Karpas-422 (cell line): ENCODE measurements around the gene POTEB. TPM values are rescaled to one million over a fixed set of nuclear protein-coding genes. Genes with fewer than 3 reads are reported as not detected.
"Not testable (repeated sequence)": the region's sequence is repeated elsewhere in the genome, so short reads cannot be mapped to it uniquely, and the experiment has no call there.

Experiments used
- DNase-seq: peaks from one replicate; pipeline ENCODE4 v3.0.0-alpha.2; 2015
- H2AFZ ChIP-seq: fragments of 200-600 bp; sonication (generic); 2 replicates; pipeline ENCODE4 v1.6.1; 2014; ENCODE audit warnings: antibody characterized with exemption, low read length, mixed read lengths
- H3K27ac ChIP-seq: fragments of 200-600 bp; sonication (generic); 2 replicates; pipeline ENCODE4 v1.5.1; 2014; ENCODE audit warnings: mild to moderate bottlenecking, low read length, moderate library complexity
- H3K27me3 ChIP-seq: fragments of 200-600 bp; sonication (generic); 2 replicates; pipeline ENCODE4 v1.6.1; 2014; ENCODE audit warnings: low read length, mixed read lengths
- H3K36me3 ChIP-seq: fragments of 200-600 bp; sonication (generic); 2 replicates; pipeline ENCODE4 v1.6.1; 2014; ENCODE audit warnings: low read length, mixed read lengths; ENCODE audit not compliant: insufficient read depth
- H3K4me1 ChIP-seq: fragments of 200-600 bp; sonication (generic); 2 replicates; pipeline ENCODE4 v1.6.1; 2014; ENCODE audit warnings: mild to moderate bottlenecking, low read length, mixed read lengths
- H3K4me2 ChIP-seq: fragments of 200-600 bp; sonication (generic); 2 replicates; pipeline ENCODE4 v1.6.1; 2014; ENCODE audit warnings: low read length, low read depth, mild to moderate bottlenecking; ENCODE audit not compliant: poor library complexity, severe bottlenecking
- H3K4me3 ChIP-seq: fragments of 200-600 bp; sonication (generic); 2 replicates; pipeline ENCODE4 v1.5.1; 2014; ENCODE audit warnings: mild to moderate bottlenecking, antibody characterized with exemption, low read length, mixed read lengths
- H3K79me2 ChIP-seq: fragments of 200-600 bp; sonication (generic); 2 replicates; pipeline ENCODE4 v1.6.1; 2014; ENCODE audit warnings: mild to moderate bottlenecking, low read length, mixed read lengths
- H3K9ac ChIP-seq: fragments of 200-600 bp; sonication (generic); 2 replicates; pipeline ENCODE4 v1.6.0; 2014; ENCODE audit warnings: low read length
- H3K9me2 ChIP-seq: fragments of 200-600 bp; sonication (generic), shearing (Covaris generic); replicated peaks from 2 replicates; pipeline ENCODE4 v1.6.0; 2014; ENCODE audit warnings: mild to moderate bottlenecking, low read length, moderate library complexity; ENCODE audit not compliant: insufficient read depth
- H3K9me3 ChIP-seq: fragments of 300-700, 200-600 bp; sonication (generic); 2 replicates; pipeline ENCODE4 v1.6.1; 2014; ENCODE audit warnings: low read length, mixed read lengths
- H4K20me1 ChIP-seq: fragments of 200-600 bp; sonication (generic); 2 replicates; pipeline ENCODE4 v1.6.1; 2014; ENCODE audit warnings: mild to moderate bottlenecking, antibody characterized with exemption, low read length, low read depth; ENCODE audit not compliant: insufficient read depth
- small RNA-seq: library from RNA; depleted of rRNA; stranded (forward); fragments of <200 nt; gene quantifications from one replicate; pipeline ENCODE3, GENCODE V24; 2014
- total RNA-seq: library from RNA; depleted of rRNA; stranded (reverse); fragments of >200 nt; shearing (Covaris generic); gene quantifications from 2 replicates; pipeline ENCODE4 v1.2.3, GENCODE V29; 2014; ENCODE audit warnings: low replicate concordance; rRNA removed

The POTEB gene
- total RNA-seq = not detected in 2 replicates

DNA sequence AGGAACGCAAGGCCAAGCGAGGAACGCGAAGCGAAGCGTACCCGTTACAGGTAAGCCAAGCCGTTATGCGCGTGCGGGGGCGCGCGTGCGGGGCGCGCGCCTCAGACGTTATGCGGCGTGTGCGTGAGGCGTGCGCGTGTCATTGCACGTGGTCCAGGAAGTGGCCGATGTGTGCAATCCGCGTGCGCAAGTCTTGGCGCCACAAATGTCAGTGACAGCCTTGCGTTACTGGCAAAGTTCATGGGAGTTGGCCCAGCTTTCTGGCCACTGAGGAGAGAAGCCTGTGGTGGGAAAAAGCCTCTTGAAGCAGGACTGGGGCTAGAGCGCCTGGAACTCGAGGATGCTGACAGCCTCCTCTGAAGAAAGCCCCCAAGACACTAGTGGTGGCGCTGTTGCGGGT lies at the start of gene POTEB:
Gene POTEB (minus strand): TSS at position 101 of the 400 bp plus-strand sequence. CDS start 489 bp downstream, outside the sequence.
- H3K27me3 ChIP-seq, H3K4me2 ChIP-seq, H3K9ac ChIP-seq, DNase-seq, H3K9me2 ChIP-seq, H3K9me3 ChIP-seq, H3K4me1 ChIP-seq, H3K4me3 ChIP-seq, H2AFZ ChIP-seq, H3K27ac ChIP-seq, H3K79me2 ChIP-seq, H3K36me3 ChIP-seq, H4K20me1 ChIP-seq: not testable (repeated sequence)

DNA sequence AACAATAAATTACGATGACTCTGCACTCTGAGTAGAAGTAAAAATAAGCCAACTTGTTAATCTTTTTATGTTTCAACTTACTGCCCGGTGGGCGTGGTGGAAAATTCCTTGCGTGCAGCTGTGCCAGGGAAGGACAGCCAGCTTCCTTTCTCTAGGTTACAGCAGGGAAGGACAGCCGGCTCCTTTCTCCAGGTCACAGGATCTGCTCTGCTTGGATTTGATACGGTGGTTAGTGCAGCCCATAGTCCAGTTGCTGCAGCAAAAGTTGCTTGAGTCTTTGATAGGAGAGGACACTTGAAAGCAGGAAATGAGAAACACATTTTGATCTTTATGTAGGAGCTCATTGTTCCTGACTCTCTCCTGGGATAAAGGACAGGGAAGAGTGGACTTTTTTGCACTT lies 13.4 kb upstream of the POTEB start:
- DNase-seq, H3K4me1 ChIP-seq, H4K20me1 ChIP-seq, H3K9ac ChIP-seq, H3K27me3 ChIP-seq, H3K36me3 ChIP-seq, H2AFZ ChIP-seq, H3K4me2 ChIP-seq, H3K79me2 ChIP-seq, H3K27ac ChIP-seq, H3K4me3 ChIP-seq, H3K9me3 ChIP-seq, H3K9me2 ChIP-seq: not testable (repeated sequence)

DNA sequence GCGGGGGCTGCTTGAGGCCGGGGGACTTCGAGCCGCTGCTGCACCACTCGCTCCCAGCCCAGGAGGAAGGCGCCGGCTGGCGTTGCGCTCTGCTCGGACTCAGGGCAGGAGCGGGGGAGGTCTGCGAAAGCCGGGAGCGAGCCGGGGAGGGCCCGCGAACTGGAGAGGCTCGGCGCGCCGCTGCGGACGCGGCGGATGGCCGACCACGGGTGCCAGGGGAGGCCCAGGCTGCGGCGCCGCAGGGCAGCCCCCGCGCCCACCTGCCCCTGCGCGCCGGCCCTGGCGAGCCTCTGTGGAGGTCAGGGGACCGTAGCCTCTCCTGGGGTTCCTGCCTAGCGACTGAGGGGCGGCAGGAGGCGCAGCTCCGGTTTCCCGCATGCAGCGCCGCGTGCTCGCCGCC lies 12.0 kb upstream of the POTEB start:
- DNase-seq, H4K20me1 ChIP-seq, H3K36me3 ChIP-seq, H3K4me3 ChIP-seq, H2AFZ ChIP-seq, H3K4me2 ChIP-seq, H3K79me2 ChIP-seq, H3K27me3 ChIP-seq, H3K27ac ChIP-seq, H3K4me1 ChIP-seq, H3K9me3 ChIP-seq, H3K9me2 ChIP-seq, H3K9ac ChIP-seq: not testable (repeated sequence)

DNA sequence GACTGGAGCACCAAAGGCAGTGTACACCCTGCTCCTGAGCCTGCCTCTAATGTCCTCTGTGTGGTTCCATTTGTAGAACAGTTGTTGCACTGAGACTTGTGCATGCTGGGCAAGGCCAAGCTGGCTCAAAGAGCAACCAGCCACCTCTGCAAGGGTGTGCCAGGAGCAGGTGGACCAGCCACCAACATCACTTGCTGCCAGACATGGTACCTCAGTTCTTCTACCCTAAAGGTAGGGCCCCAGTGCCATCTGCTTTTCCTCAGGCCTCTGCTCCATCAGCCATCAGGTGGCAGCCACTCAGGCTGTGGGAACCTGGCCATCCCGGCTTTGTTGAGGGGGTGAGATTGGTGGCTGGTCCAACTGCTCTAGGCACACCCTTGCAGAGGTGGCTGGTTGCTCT lies 38.7 kb downstream of the POTEB start:
- not testable (repeated sequence) for H3K9ac ChIP-seq, H3K79me2 ChIP-seq, H3K9me2 ChIP-seq, H3K4me3 ChIP-seq, H3K4me2 ChIP-seq, H2AFZ ChIP-seq, H3K36me3 ChIP-seq, H4K20me1 ChIP-seq, H3K9me3 ChIP-seq, H3K27ac ChIP-seq, DNase-seq, H3K27me3 ChIP-seq, H3K4me1 ChIP-seq

Small RNAs within 50 kb of the gene (small RNA-seq; reads per million reads assigned to genes)
- not detected for gene MIR3118-4
- gene RNU6-631P = not detected

Other genes with a start within 250 kb of the POTEB start
- gene OR4M2, start 202.8 kb upstream of the POTEB start, total RNA-seq = not detected in 2 replicates